GM18951 (cell line): Measurements from ENCODE around the gene GNPAT.

Experiments used
- POLR2A ChIP-seq: IDR thresholded peaks from 4 replicates; pipeline ENCODE4 v1.6.1; 2011; ENCODE audit warnings: mild to moderate bottlenecking; ENCODE audit not compliant: insufficient read length, insufficient read depth; ENCODE audit errors: extremely low read depth
- in situ Hi-C: fragments of 300-500 bp; cut with MboI; formaldehyde crosslinking; loops from one replicate; pipeline ENCODE4 v1.12.0; 2022; ENCODE audit warnings: low sequenced_read_pairs, mixed read lengths, inconsistent platforms; ENCODE audit not compliant: unreplicated experiment

Gene GNPAT

DNA sequence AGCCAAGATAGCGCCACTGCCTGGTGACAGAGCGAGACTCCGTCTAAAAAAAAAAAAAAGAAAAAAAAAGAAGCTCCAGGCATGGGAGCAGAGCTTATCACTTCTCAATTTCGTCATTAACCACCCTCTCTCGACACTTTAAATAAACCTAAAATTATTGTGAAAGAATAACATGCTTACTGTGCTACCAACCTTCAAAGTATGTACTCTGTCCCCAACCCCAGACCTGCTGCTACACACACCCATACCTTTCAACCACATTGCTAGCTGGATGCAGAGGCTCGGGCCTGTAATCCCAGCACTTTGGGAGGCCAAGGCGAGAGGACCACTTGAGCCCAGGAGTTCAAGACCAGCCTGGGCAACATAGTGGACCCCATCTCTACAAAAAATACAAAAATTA is 38.7 kb downstream of the GNPAT start:
- TF ChIP-seq POLR2A, result no peak
- in situ Hi-C loops, result no loop called here

DNA sequence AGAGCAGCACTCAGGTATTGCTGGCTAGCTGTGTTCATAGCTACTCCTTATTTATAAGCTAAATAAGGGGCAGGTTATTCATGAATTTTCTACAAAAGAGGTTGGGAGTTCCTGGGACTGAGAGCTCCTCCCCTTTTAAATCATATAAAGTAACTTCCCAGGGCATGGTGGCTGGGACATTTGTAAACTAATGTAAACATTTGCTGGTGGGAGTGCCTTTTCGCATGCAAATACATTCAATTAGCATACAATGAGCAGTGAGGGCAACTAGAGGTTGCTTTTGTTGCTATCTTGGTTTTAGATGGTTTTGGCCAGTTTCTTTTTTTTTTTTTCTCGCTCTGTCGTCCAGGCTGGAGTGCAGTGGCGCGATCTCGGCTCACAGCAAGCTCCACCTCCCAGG is 43.4 kb downstream of the GNPAT start:
- no peak for TF ChIP-seq POLR2A
- in situ Hi-C loops, result no loop called here

DNA sequence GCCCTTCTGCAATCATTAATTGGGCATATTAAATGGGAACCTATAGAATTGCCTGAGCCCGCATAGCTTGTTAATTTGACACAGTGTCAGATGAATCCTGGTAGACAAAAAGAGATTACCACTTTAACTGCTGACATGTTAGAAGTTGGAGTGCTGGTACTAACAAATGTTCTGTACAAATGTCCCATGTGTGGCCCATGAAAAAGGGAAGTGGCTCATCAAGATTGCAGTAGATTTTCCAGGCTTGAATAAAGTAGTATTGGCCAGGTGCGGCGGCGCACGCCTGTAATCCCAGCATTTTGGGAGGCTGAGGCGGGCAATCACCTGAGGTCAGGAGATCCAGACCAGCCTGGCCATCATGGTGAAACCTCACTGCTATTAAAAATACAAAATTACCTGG is 45.6 kb downstream of the GNPAT start:
- in situ Hi-C loops, result no loop called here

DNA sequence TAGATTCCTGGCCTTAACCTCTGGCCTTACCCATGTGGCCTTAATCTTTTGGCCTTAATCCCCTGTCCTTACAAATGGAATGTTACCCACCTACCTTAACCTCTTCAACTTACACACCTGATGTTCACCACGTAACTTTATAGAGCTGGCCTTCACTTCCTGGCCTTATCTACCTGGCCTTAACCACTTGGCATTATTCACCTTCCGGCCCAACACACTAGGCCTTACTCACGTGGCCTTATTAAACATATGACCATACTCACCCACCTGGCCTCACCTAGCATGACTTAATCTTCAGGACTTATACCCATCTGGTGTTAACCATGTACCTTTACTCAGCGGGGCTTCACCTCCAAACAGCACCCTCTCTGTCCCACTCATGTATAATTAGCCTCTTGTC is 54.9 kb downstream of the GNPAT start:
- TF ChIP-seq POLR2A, result no peak
- in situ Hi-C loops, result no loop called here

More for the DNA sequence above, 45.6 kb downstream of the GNPAT start:
- no peak for TF ChIP-seq POLR2A

DNA sequence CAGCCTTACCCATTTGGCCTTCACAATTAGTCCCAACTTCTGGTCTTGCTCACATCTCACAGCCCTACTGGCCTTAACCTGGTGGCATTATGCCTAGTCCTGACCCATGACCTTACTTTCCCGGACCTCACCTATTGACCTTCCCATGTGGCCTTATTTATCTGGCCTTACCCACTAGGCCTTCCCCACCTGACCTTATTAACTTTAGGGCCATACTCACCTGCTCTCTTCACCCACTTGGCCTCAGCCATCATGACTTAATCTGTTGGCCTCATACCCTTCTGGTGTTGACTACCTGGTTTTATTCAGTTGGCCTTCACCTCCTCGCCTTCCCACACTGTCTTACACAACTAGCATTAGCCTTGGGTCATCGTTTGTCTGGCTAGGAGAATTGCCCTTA is 61.0 kb downstream of the GNPAT start:
- TF ChIP-seq POLR2A, result no peak
- in situ Hi-C loops, result no loop called here

DNA sequence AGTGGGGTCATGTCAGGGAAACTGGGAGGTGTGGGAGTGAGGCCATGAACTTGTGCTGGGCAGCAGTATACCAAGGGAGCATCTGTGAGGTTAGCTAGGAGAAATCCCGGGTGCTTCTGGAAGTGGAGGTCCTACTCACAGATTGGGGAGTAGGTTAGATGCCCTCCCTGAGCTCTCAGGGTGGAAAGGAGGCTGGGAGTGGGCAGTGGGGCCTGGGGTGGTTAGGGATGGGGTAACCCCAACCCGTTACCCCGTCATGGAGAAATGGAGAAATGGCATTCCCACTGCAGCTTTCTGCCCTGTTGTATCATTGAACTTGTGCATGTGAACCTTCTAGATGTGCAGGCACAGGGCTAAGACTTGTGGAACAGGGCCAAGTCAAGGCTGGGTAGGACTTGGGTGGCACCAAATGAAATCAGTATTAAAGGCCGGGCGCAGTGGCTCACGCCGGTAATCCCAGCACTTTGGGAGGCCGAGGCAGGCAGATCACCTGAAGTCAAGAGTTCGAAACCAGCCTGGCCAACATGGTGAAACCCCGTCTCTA is 69.5 kb downstream of the GNPAT start:
- TF ChIP-seq POLR2A, result no peak
- in situ Hi-C loops, result no loop called here

DNA sequence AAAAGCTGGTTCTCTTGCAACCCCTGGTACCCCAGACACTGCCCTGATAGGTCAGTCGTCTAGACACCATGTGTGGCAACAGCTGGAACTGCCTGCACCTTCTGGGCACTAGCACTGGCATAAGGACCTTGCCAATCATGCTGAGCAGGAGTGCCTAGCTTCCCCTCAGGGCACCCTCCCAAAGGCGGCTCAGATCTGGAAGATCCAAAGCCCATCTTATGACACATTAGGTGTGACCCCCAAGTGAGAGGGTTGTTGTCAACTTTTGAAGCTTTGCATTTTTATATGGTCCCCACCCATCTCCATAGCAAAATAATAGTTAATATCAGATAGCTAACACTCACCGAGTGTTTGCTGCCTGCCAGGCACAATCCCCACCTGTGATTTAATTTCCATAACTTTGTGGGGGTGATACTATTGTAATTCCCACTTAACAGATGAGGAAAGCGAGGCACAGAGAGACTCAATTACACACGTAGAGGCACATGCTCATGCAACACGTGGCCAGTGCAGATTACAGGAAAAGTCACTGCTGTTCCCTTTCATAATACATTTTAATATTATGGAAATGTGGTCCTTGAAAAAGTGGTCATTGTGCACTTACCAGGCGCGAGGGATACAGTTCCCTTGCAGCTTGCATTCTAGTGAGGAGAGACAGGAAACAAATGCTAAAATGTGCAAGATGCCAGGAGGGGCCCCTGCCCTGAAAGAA is 70.9 kb downstream of the GNPAT start:
- in situ Hi-C loops, result no loop called here
- TF ChIP-seq POLR2A, result no peak

DNA sequence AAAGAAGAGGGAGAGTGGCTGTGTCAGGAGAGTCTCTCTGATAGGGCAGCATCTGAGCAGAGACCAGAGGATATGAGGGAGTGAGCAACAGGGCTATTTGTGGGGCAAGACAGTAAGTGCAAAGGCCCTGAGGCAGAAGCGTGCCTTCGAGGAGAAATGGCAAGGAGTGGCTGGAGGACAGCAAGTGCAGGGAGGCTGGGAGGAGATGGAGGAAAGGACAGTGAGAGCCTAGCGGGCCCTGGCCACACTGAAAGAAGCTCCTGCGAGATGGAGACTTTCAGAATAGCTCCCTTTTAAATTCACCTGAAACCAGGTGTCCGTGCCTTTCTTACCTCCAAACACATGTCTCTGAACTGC is 71.4 kb downstream of the GNPAT start:
- in situ Hi-C loops, result no loop called here
- TF ChIP-seq POLR2A, result no peak

DNA sequence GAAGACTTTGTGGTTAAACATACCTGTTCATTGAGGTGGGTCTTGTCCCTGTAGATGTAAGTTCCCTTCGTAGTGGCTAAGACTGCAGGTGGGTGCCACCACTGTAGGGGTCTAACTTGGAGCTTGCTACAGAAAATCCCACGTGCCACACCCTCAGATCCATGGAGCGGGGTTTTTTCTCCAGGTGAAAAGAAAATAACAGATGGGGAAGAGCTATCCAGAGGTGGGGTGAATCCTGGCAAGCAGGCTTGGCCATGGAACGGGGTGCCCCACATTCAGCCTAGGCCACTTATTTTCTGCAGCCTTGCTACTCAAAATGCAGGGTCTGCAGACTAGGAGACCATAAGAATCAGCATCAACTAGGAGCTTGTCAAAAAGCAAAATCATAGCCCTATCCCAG is 72.6 kb downstream of the GNPAT start:
- no peak for TF ChIP-seq POLR2A
- in situ Hi-C loops, result no loop called here

DNA sequence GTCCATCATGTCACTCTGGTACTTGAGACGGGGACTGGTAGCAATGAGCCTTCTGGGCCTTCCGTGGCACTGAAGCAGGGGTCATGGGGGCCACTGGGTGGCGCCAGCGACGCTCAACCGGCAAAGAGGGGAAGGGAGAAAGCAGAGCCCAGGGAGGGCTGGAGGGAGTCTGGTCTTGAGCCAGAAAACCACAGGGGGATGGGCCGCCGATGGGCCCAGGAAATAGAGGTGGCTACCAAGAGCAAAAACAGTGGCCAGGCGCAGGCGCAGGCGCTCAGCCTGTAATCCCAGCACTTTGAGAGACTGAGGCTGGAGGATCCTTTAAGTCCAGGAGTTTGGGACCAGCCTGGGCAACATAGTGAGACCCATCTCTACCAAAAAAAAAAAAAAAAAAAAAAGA is 74.9 kb downstream of the GNPAT start:
- no peak for TF ChIP-seq POLR2A
- in situ Hi-C loops, result no loop called here

DNA sequence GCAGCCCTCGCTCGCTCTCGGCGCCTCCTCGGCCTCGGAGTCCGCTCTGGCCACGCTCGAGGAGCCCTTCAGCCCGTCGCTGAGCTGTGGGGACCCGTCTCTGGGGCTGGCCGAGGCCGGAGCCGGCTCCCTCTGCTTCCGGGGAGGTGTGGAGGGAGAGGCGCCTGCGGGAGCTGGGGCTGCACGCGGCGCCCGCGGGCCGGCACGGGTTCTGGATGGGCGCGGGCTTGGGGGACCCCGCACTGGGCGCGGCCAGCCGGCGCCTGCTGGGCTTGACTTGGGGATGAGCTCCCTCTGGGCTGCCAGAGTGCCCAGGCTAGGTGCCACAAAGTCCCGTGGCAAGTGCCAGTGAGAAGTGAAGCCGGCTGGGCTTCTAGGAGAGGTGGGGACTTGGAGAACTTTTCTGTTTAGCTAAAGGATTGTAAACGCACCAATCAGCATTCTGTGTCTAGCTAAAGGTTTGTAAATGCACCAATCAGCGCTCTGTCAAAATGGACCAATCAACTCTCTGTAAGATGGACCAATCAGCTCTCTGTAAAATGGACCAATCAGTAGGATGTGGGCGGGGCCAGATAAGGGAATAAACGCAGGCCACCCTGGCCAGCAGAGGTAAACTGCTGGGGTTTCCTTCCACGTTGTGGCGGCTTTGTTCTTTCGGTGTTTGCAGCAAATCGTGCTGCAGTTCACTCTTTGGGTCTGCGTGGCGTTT is 76.4 kb downstream of the GNPAT start:
- TF ChIP-seq POLR2A, result no peak
- in situ Hi-C loops, result no loop called here

DNA sequence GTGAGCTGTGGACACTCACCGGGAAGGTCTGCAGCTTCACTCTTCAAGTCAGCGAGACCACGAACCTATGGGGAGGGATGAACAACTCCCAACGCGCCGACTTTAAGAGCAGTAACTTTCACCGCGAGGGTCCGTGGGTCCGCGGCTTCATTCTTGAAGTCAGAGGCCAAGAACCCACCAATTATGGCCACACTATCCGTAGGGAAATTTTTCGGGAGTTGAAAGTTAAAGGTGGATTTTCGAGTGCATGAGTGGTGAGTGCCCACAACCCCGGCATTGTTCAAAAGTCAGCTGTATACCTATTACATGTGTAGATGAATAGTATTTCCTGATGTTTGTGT is 77.0 kb downstream of the GNPAT start:
- no peak for TF ChIP-seq POLR2A
- in situ Hi-C loops, result no loop called here

DNA sequence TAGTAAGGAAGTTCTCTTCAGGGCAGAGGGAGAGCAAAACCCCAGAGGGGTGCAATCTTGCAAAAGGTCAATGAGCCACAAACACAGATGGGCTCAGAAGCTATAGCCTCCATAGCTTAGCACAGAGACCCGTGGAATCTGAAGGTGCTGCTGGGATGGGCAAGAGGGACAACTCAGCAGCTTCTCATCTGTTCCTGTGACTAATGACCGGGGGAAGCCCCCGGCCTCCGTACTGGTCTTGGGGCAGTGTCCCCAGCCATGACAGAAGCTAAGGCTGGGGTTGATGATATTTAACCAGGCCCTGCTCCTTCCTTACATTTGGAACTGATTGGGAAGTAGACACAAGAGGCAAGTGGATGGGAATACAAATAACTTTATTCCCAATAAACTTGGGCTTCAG is 77.6 kb downstream of the GNPAT start:
- in situ Hi-C loops, result no loop called here
- TF ChIP-seq POLR2A, result no peak

DNA sequence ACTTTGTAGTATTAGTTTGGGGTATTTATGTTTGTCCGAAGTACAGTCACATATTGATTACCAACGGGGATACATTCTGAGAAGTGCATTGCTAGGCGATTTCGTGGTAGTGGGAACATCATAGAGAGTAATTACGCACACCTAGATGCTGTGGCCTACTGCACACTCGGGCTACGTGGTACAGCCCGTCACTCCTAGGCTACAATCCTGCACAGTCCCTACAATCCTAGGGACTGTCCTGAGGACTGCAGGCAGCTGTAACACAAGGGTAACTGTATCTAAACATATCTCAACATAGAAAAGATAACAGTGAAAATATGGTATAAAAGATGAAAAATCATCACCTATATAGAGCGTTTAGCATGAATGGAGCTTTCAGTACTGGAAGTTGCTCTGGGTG is 78.1 kb downstream of the GNPAT start:
- TF ChIP-seq POLR2A, result no peak

More for the DNA sequence above, 78.1 kb downstream of the GNPAT start:
- in situ Hi-C loops, result no loop called here
